Measurements from ENCODE around the gene MARCHF2.
"Not testable (repeated sequence)": the region's sequence is repeated elsewhere in the genome, so short reads cannot be mapped to it uniquely, and the experiment has no call there.

DNA sequence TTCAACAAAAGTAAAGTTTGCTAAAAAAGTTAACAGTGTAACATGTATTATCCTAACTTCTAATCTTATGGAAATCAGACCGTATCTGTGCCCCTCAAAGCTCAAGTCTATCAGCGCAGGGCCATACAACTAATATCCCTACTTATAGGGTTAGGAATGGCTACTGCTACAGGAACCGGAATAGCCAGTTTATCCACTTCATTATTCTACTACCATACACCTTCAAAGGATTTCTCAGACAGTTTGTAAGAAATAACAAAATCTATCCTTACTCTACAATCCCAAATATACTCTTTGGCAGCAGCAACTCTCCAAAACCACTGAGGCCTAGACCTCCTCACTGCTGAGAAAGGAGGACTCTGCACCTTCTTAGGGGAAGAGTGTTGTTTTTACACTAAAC lies 27.5 kb upstream of the MARCHF2 start:
- not testable (repeated sequence) for TF ChIP-seq GABPB1 (CRISPR knock-in tag; IDR thresholded peaks at IDR 0.05); POLR2AphosphoS5 (IDR thresholded peaks at IDR 0.05; ENCODE audit: control insufficient read depth, insufficient read depth, low read depth, low read length)
